H1 (cell line): ENCODE measurements around the gene DSE.

ENCODE experiments used
- BRCA1 ChIP-seq: IDR thresholded peaks from 2 replicates; pipeline ENCODE4 v1.6.1; 2012; ENCODE audit warnings: low read depth, low read length, improper control_type of control experiment
- CBX8 ChIP-seq: fragments of 300-800, 300-1000 bp; sonication (generic); IDR thresholded peaks from 2 replicates; pipeline ENCODE4 v1.7.1; 2016; ENCODE audit warnings: low read depth, low read length, borderline replicate concordance
- CHD1 ChIP-seq: IDR thresholded peaks from 2 replicates; pipeline ENCODE4 v1.6.1; 2012; ENCODE audit warnings: low read depth, low read length, improper control_type of control experiment
- CHD7 ChIP-seq: fragments of 300-600 bp; sonication (generic); IDR thresholded peaks from 2 replicates; pipeline ENCODE4 v1.7.1; 2012; ENCODE audit warnings: low read length, moderate library complexity, mild to moderate bottlenecking, inconsistent platforms; ENCODE audit not compliant: insufficient replicate concordance
- CTCF ChIP-seq, 3 experiments: IDR thresholded peaks; 1 replicate in 2 of 3; 2 replicates in 1 of 3; pipeline versions ENCODE4 v1.5.1 to v1.6.1; 2011; ENCODE audit warnings: low read length in 3 of 3, mild to moderate bottlenecking in 3 of 3, inconsistent platforms in 2 of 3, low read depth in 1 of 3, moderate library complexity in 1 of 3; ENCODE audit not compliant: insufficient read depth in 1 of 3; ENCODE audit errors: control extremely low read depth in 1 of 3
- FOSL1 ChIP-seq: IDR thresholded peaks from 2 replicates; pipeline ENCODE4 v1.6.1; 2011; ENCODE audit warnings: mild to moderate bottlenecking, low read depth, low read length, moderate library complexity; ENCODE audit not compliant: insufficient read depth
- JUN ChIP-seq: IDR thresholded peaks from 2 replicates; pipeline ENCODE4 v1.6.1; 2011; ENCODE audit warnings: low read depth, mild to moderate bottlenecking, improper control_type of control experiment, low read length
- POLR2A ChIP-seq, 2 experiments: IDR thresholded peaks; 1 replicate in 1 of 2; 2 replicates in 1 of 2; pipeline ENCODE4 v1.6.1; 2011; ENCODE audit warnings: low read depth in 2 of 2, low read length in 2 of 2, mild to moderate bottlenecking in 2 of 2; ENCODE audit errors: control extremely low read depth in 1 of 2
- POLR2AphosphoS5 ChIP-seq: IDR thresholded peaks from 2 replicates; pipeline ENCODE4 v1.6.1; 2011; ENCODE audit warnings: low read depth, low read length
- RNF2 ChIP-seq: fragments of 200-900, 300-1000 bp; sonication (generic); IDR thresholded peaks from 2 replicates; pipeline ENCODE4 v1.7.1; 2016; ENCODE audit warnings: borderline replicate concordance, low read depth, mild to moderate bottlenecking, antibody characterized with exemption, low read length; ENCODE audit not compliant: poor library complexity, severe bottlenecking; ENCODE audit errors: missing control alignments
- SIX5 ChIP-seq: IDR thresholded peaks from 2 replicates; pipeline ENCODE4 v1.6.1; 2011; ENCODE audit warnings: mild to moderate bottlenecking, low read depth, low read length
- TBP ChIP-seq: IDR thresholded peaks from 2 replicates; pipeline ENCODE4 v1.6.1; 2011; ENCODE audit warnings: low read depth, low read length, improper control_type of control experiment
- USF2 ChIP-seq: IDR thresholded peaks from 2 replicates; pipeline ENCODE4 v1.6.1; 2011; ENCODE audit warnings: low read length, improper control_type of control experiment
- ZNF274 ChIP-seq: IDR thresholded peaks from 2 replicates; pipeline ENCODE4 v1.7.0; 2012; ENCODE audit warnings: low read length, borderline replicate concordance; ENCODE audit errors: extremely low read depth

GRCh38 chr6:116396441-116396840, 25.7 kb downstream of the DSE start:
- TF ChIP-seq POLR2AphosphoS5, result no peak
- no peak for TF ChIP-seq POLR2A (IDR thresholded peaks at IDR 0.05; ENCODE audit: control extremely low read depth in 1 of 2, low read depth in 2 of 2, low read length in 2 of 2)
- TF ChIP-seq CTCF (IDR thresholded peaks at IDR 0.05; ENCODE audit: control extremely low read depth in 1 of 3, insufficient read depth in 1 of 3, low read depth in 1 of 3, low read length in 3 of 3), result no peak
- TF ChIP-seq TBP, result no peak
- TF ChIP-seq RNF2, result no peak
- no peak for TF ChIP-seq SIX5
- TF ChIP-seq BRCA1, result no peak
- no peak for TF ChIP-seq CBX8
- no peak for TF ChIP-seq JUN
- no peak for TF ChIP-seq CHD1
- no peak for TF ChIP-seq FOSL1
- no peak for TF ChIP-seq CHD7
- no peak for TF ChIP-seq ZNF274
- TF ChIP-seq USF2, result no peak
